DMS53 treated with DMSO at 0.1 percent for 48 hours (cell line): ENCODE data around the gene GSE1.

ENCODE experiments used
- DNase-seq: peaks from one replicate; lab custom pipeline; 2025; ENCODE audit not compliant: unreplicated experiment; lab: John Stamatoyannopoulos, UW

Gene GSE1

GRCh38 chr16:85616607-85617321 is 3.6 kb downstream of the GSE1 start:
- no peak for DNase-seq

GRCh38 chr16:85617948-85618347 is 4.8 kb downstream of the GSE1 start:
- no peak for DNase-seq

- no peak for DNase-seq
Measured at GRCh38 chr16:85618521-85618920, 5.4 kb downstream of the GSE1 start.

- DNase-seq, result no peak
Measured at GRCh38 chr16:85619101-85619891, 6.2 kb downstream of the GSE1 start.

- no peak for DNase-seq
Measured at GRCh38 chr16:85620374-85620773, 7.3 kb downstream of the GSE1 start.

GRCh38 chr16:85621698-85622428 is 8.7 kb downstream of the GSE1 start:
- no peak for DNase-seq

GRCh38 chr16:85622683-85623082 is 9.6 kb downstream of the GSE1 start:
- no peak for DNase-seq

- DNase-seq, result no peak
Measured at GRCh38 chr16:85623250-85623649, 10.1 kb downstream of the GSE1 start.

GRCh38 chr16:85623997-85624601 is 11.0 kb downstream of the GSE1 start:
- no peak for DNase-seq

- no peak for DNase-seq
Measured at GRCh38 chr16:85624646-85625045, 11.5 kb downstream of the GSE1 start.

GRCh38 chr16:85625053-85625452 is 11.9 kb downstream of the GSE1 start:
- no peak for DNase-seq

- no peak for DNase-seq
Measured at GRCh38 chr16:85625485-85626117, 12.5 kb downstream of the GSE1 start.

- no peak for DNase-seq
Measured at GRCh38 chr16:85626191-85626981, 13.3 kb downstream of the GSE1 start.

- DNase-seq, result no peak
Measured at GRCh38 chr16:85627089-85627488, 14.0 kb downstream of the GSE1 start.

- no peak for DNase-seq
Measured at GRCh38 chr16:85627526-85628264, 14.6 kb downstream of the GSE1 start.

GRCh38 chr16:85628265-85628556 is 15.1 kb downstream of the GSE1 start:
- no peak for DNase-seq

- DNase-seq, result no peak
Measured at GRCh38 chr16:85628645-85629044, 15.5 kb downstream of the GSE1 start.

- DNase-seq, result no peak
Measured at GRCh38 chr16:85629326-85629725, 16.2 kb downstream of the GSE1 start.

GRCh38 chr16:85629853-85630252 is 16.7 kb downstream of the GSE1 start:
- no peak for DNase-seq

- no peak for DNase-seq
Measured at GRCh38 chr16:85631230-85631629, 18.1 kb downstream of the GSE1 start.
